Upper lobe of left lung (tissue), 6 donors: Measurements from ENCODE around the gene ZNRF1. TPM values are rescaled to one million over a fixed set of nuclear protein-coding genes. Genes with fewer than 3 reads are reported as not detected.

Experiments
- ATAC-seq, 2 donors: fragments of 200-7000 bp; cut with Tn5 transposase; one replicate each; pipeline ENCODE4 v1.9.1; 2022; ENCODE audit warnings: mild to moderate bottlenecking in 2 of 2, moderate library complexity in 2 of 2; ENCODE audit not compliant: low FRiP score in 2 of 2
- DNase-seq, 2 donors: peaks; one replicate each; pipeline ENCODE4 v3.0.0-alpha.2; 2019 to 2020
- H3K27ac ChIP-seq, 4 donors: fragments of 200-600 bp; sonication (generic); one replicate each; pipeline ENCODE4 v1.5.1; 2016 to 2019
- H3K27me3 ChIP-seq, 4 donors: fragments of 200-600 bp; sonication (generic); one replicate each; pipeline ENCODE4 v1.5.1; 2017 to 2019
- H3K36me3 ChIP-seq, 4 donors: fragments of 200-600 bp; sonication (generic); one replicate each; pipeline ENCODE4 v1.5.1; 2016 to 2019
- H3K4me1 ChIP-seq, 4 donors: fragments of 200-600 bp; sonication (generic); one replicate each; pipeline ENCODE4 v1.5.1; 2018 to 2019
- H3K4me3 ChIP-seq, 4 donors: fragments of 200-600 bp; sonication (generic); one replicate each; pipeline ENCODE4 v1.5.1; 2017 to 2019; ENCODE audit warnings: mild to moderate bottlenecking in 2 of 4, moderate library complexity in 1 of 4
- H3K9me3 ChIP-seq, 4 donors: fragments of 200-600 bp; sonication (generic); one replicate each; pipeline ENCODE4 v1.5.1; 2018 to 2019
- EP300 ChIP-seq, 4 donors: sonication (generic); formaldehyde crosslinking; IDR thresholded peaks; one replicate each; pipeline ENCODE4 v1.5.1; 2017; ENCODE audit warnings: antibody characterized with exemption in 4 of 4, control low read depth in 2 of 4
- POLR2A ChIP-seq, 4 donors: fragments of 450-650 bp; IDR thresholded peaks; one replicate each; pipeline ENCODE4 v1.5.1; 2016 to 2017; ENCODE audit warnings: antibody characterized with exemption in 4 of 4, mild to moderate bottlenecking in 2 of 4
- POLR2AphosphoS5 ChIP-seq, 2 donors: sonication (generic); formaldehyde crosslinking; IDR thresholded peaks; one replicate each; pipeline ENCODE4 v1.5.1; 2017; ENCODE audit warnings: antibody characterized with exemption in 2 of 2
- WGBS, 2 donors: methylation state at CpG; one replicate each; pipeline ENCODE4 v1.1.5; 2017 to 2018; 5-methylcytosine and 5-hydroxymethylcytosine counted together
- total RNA-seq, 6 donors: library from RNA; depleted of rRNA in 4 of 6; stranded (reverse); fragments of >200 nt in 4 of 6; gene quantifications; one replicate each; pipeline versions ENCODE4 v1.1.0 to v1.2.1, GENCODE V29; 2016 to 2021
- TF ChIP-seq, protein P1 (sequence below), 6 experiments: fragments of 450-650 bp in 4 of 6; fragments of 200-600 bp in 2 of 6; sonication (generic) in 2 of 6; IDR thresholded peaks; one replicate each; pipeline ENCODE4 v1.5.1; 2016 to 2019; ENCODE audit warnings: antibody characterized with exemption in 6 of 6
- donor health status: DM: no; HTN: no; CAD: no; lungs with moderate emphysema.
- donor health status: DM: no; HTN: yes; CAD: no; lungs with severe emphysema.

The ZNRF1 gene
- total RNA-seq, 6 donors from 2014 or later, result 18.5 to 40.0 (median 27.1) TPM

DNA sequence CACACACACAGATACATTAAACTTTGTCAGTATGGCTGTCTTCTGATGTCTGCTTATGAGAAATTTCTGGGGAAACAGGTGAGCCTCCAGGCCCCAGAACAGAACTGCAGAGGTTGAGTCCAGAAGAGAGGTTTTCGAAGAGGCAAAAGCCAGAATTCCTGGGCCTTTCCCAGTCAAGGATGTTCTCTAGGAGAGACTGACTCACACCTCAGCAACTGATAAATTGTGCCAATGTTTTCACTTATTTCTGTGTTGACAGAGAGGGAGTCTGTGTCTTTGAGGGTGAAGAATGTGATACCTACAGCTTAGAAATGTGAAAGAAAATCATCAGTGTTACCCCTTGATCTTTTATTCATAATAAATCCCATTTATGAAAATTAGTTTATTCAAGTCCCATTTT, 87.5 kb downstream of the ZNRF1 start:
- H3K4me1 ChIP-seq, result peaks cover 23 to 43% (median 35%) of the 10 kb centered on the region in 4 donors
- WGBS, 2 donors, result 93 to 94% methylated on average over 1 of the region's 1 CpG
- TF ChIP-seq, protein P1, sequence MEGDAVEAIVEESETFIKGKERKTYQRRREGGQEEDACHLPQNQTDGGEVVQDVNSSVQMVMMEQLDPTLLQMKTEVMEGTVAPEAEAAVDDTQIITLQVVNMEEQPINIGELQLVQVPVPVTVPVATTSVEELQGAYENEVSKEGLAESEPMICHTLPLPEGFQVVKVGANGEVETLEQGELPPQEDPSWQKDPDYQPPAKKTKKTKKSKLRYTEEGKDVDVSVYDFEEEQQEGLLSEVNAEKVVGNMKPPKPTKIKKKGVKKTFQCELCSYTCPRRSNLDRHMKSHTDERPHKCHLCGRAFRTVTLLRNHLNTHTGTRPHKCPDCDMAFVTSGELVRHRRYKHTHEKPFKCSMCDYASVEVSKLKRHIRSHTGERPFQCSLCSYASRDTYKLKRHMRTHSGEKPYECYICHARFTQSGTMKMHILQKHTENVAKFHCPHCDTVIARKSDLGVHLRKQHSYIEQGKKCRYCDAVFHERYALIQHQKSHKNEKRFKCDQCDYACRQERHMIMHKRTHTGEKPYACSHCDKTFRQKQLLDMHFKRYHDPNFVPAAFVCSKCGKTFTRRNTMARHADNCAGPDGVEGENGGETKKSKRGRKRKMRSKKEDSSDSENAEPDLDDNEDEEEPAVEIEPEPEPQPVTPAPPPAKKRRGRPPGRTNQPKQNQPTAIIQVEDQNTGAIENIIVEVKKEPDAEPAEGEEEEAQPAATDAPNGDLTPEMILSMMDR (IDR thresholded peaks at IDR 0.05), result no peak
- TF ChIP-seq POLR2A (IDR thresholded peaks at IDR 0.05), result no peak
- no peak for TF ChIP-seq POLR2AphosphoS5 (IDR thresholded peaks at IDR 0.05)
- no peak for TF ChIP-seq EP300 (IDR thresholded peaks at IDR 0.05)
- DNase-seq, result no peak
- no peaks in the 10 kb centered on the region for H3K27me3 ChIP-seq
- no peaks in the 10 kb centered on the region for H3K36me3 ChIP-seq
- H3K9me3 ChIP-seq, result no peaks in the 10 kb centered on the region
- peak overlapping the region in 2 of 4 donors; percentile 78 to 80 for H3K27ac ChIP-seq
- ATAC-seq, result peak in 1 of 2 donors; percentile 12
- H3K4me3 ChIP-seq, result no peak overlapping the region

DNA sequence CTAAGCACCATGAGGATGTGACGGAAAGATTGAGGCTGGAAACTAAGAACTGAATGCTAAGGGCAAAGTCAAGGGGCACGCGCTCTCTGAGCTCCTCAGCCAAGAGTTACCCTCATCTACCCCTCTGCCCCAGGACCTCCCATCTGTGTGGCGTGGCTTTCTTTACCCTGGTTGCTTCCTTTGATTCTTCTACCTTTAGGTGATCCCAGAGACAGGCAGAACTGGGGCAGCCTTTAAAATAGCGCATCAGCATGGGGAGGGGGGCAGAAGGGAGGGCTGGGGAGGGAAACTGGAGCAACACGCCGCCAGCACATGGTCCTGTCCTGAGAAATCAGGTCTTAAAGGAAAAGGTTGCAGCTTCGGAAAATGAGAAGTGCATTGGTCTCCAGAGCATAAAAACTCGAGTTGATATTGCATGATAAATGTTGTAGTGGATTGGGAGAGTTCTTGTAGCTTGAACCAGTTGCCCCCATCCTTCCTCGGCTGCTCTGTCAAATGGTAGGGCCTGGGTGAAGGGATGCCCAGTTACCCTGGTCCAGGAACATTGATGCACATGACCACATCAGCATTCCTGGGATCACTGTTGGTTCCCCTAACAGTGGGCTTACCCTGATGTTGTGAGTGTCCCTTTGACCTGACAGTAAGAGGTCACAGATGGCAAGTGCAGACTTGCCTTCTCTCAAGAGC, 88.0 kb downstream of the ZNRF1 start:
- peaks cover 23 to 46% (median 37%) of the 10 kb centered on the region in 4 donors for H3K4me1 ChIP-seq
- H3K36me3 ChIP-seq, result no peaks in the 10 kb centered on the region
- H3K27ac ChIP-seq, result peak overlapping the region; percentile 58 to 80 (median 77)
- 76 to 79% methylated on average over 9 to 10 of the region's 10 CpGs for WGBS, 2 donors
- no peaks in the 10 kb centered on the region for H3K9me3 ChIP-seq
- no peaks in the 10 kb centered on the region for H3K27me3 ChIP-seq
- no peak for DNase-seq
- ATAC-seq, result no peak
- H3K4me3 ChIP-seq, result no peak overlapping the region
- TF ChIP-seq POLR2AphosphoS5 (IDR thresholded peaks at IDR 0.05) (no peak), EP300 (IDR thresholded peaks at IDR 0.05) (peak in 1 of 4 donors; percentile 34)

DNA sequence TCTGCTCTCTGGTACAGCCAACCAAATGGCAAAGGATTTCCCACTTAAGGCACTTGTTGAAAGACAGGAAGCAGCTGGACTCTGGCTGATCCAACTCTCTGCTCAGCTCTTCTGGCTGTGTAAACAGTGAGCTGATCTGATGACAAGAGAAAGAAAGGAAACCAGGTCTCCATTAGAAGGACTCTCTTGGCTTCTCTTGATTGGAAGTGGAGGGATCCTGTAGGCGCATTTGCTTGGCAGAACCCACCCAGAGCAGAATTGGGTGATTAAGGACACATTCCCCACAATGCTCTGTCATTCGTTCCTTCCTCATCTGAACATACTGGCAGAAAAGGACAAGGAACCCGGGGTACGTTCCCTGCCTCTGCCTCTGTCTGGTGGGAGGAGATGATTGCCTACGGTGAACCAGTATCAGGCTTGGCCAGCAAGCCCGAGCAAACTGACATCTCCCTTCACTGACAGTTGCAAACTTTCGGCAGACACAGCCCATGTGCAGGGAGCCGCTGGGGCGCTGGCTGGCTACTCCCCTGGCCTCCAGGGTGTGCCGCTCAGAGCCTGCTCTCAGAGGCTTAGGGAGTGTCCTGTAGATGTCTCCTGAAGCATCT, 88.7 kb downstream of the ZNRF1 start:
- ATAC-seq, result peak; percentile 62 to 68
- Histone ChIP-seq H3K27ac (peak overlapping the region; percentile 58 to 80 (median 77)), H3K4me3 (peak overlapping the region in 2 of 4 donors; percentile 19), H3K27me3 (no peaks in the 10 kb centered on the region), H3K9me3 (no peaks in the 10 kb centered on the region), H3K4me1 (peaks cover 23 to 46% (median 37%) of the 10 kb centered on the region in 4 donors), H3K36me3 (no peaks in the 10 kb centered on the region)
- TF ChIP-seq EP300 (IDR thresholded peaks at IDR 0.05) (peak in 1 of 4 donors; percentile 41), POLR2AphosphoS5 (IDR thresholded peaks at IDR 0.05) (peak; percentile 76 to 78), POLR2A (IDR thresholded peaks at IDR 0.05) (no peak)
- TF ChIP-seq, protein P1 (IDR thresholded peaks at IDR 0.05), result no peak
- 28 to 36% methylated on average over 4 to 10 of the region's 10 CpGs for WGBS, 2 donors
- peak in 1 of 2 donors; percentile 58 for DNase-seq

- no peak for TF ChIP-seq POLR2A (IDR thresholded peaks at IDR 0.05)
- TF ChIP-seq, protein P1 (IDR thresholded peaks at IDR 0.05), result no peak
- no peak for TF ChIP-seq EP300 (IDR thresholded peaks at IDR 0.05)
- TF ChIP-seq POLR2AphosphoS5 (IDR thresholded peaks at IDR 0.05), result no peak
- Histone ChIP-seq H3K4me3 (no peak overlapping the region), H3K9me3 (no peaks in the 10 kb centered on the region), H3K36me3 (no peaks in the 10 kb centered on the region), H3K27ac (peak overlapping the region; percentile 58 to 80 (median 77)), H3K4me1 (peaks cover 23 to 46% (median 37%) of the 10 kb centered on the region in 4 donors), H3K27me3 (no peaks in the 10 kb centered on the region)
- DNase-seq, result no peak
- WGBS, 2 donors, result 55 to 60% methylated on average over 3 of the region's 3 CpGs
- ATAC-seq, result no peak
Observed at GRCh38 chr16:75088216-75088615, 89.4 kb downstream of the ZNRF1 start.

DNA sequence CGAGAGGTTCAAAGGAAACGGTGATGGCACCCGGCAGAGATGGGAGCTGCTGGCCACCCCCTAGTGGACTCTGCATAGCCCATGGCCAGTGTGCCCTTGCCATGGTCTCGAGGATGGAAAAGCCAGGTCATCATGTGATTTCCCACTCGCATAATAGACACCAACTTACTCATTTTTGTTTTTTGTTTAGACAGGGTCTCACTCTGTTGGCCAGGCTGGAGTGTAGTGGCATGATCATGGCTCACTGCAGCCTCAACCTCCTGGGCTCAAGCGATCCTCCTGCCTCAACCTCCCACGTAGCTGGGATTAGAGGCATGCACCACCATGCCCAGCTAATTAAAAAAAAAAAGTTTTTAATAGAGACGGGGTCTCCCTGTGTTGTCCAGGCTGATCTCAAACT, 90.1 kb downstream of the ZNRF1 start:
- Histone ChIP-seq H3K36me3 (peaks cover 0 to 4% (median 0%) of the 10 kb centered on the region in 4 donors), H3K9me3 (no peaks in the 10 kb centered on the region), H3K27ac (peak overlapping the region in 1 of 4 donors; percentile 80), H3K27me3 (no peaks in the 10 kb centered on the region), H3K4me3 (no peak overlapping the region), H3K4me1 (peaks cover 22 to 46% (median 32%) of the 10 kb centered on the region in 4 donors)
- ATAC-seq (no peak), DNase-seq (no peak)
- TF ChIP-seq POLR2A (IDR thresholded peaks at IDR 0.05) (no peak), POLR2AphosphoS5 (IDR thresholded peaks at IDR 0.05) (no peak), EP300 (IDR thresholded peaks at IDR 0.05) (no peak)
- TF ChIP-seq, protein P1 (IDR thresholded peaks at IDR 0.05), result no peak
- WGBS, 2 donors, result 85% methylated on average over 8 of the region's 8 CpGs
